Astrocyte (in vitro differentiated cells and primary cell): ENCODE data around the gene DIP2C. TPM values are rescaled to one million over a fixed set of nuclear protein-coding genes. Genes with fewer than 3 reads are reported as not detected.
"Not testable (repeated sequence)": the region's sequence is repeated elsewhere in the genome, so short reads cannot be mapped to it uniquely, and the experiment has no call there.

Source experiments
- DNase-seq: peaks from one replicate; pipeline ENCODE4 v3.0.0-alpha.2; 2010; ENCODE audit warnings: low read depth
- FAIRE-seq: peaks from 2 replicates; lab custom pipeline; 2011; peaks lifted over from hg19 to GRCh38; lab: Jason Lieb, UNC
- H2AFZ ChIP-seq: 2 replicates; pipeline ENCODE4 v1.6.0; 2012; ENCODE audit warnings: low read depth, low read length, inconsistent platforms
- H3K27ac ChIP-seq: 2 replicates; pipeline ENCODE4 v1.5.1; 2011; ENCODE audit warnings: low read depth, low read length, inconsistent platforms
- H3K27me3 ChIP-seq: 2 replicates; pipeline ENCODE4 v1.6.0; 2011; ENCODE audit warnings: low read length, inconsistent platforms; ENCODE audit not compliant: insufficient read depth
- H3K36me3 ChIP-seq: 2 replicates; pipeline ENCODE4 v1.5.1; 2011; ENCODE audit warnings: low read length, inconsistent platforms; ENCODE audit not compliant: insufficient read depth
- H3K4me1 ChIP-seq: 2 replicates; pipeline ENCODE4 v1.5.1; 2011; ENCODE audit warnings: low read length, inconsistent platforms; ENCODE audit not compliant: insufficient read depth
- H3K4me2 ChIP-seq: 2 replicates; pipeline ENCODE4 v1.6.0; 2012; ENCODE audit warnings: low read length, inconsistent platforms
- H3K4me3 ChIP-seq: 2 replicates; pipeline ENCODE4 v1.5.1; 2011; ENCODE audit warnings: low read depth, mild to moderate bottlenecking, low read length, inconsistent platforms; ENCODE audit not compliant: insufficient read depth
- H3K79me2 ChIP-seq: 2 replicates; pipeline ENCODE4 v1.6.0; 2012; ENCODE audit warnings: mild to moderate bottlenecking, low read length, inconsistent platforms; ENCODE audit not compliant: insufficient read depth
- H3K9ac ChIP-seq: 2 replicates; pipeline ENCODE4 v1.6.0; 2012; ENCODE audit warnings: mild to moderate bottlenecking, low read length, inconsistent platforms
- H3K9me3 ChIP-seq: 2 replicates; pipeline ENCODE4 v1.5.1; 2012; ENCODE audit warnings: low read depth, mild to moderate bottlenecking, low read length, inconsistent platforms; ENCODE audit not compliant: insufficient read depth
- H4K20me1 ChIP-seq: 2 replicates; pipeline ENCODE4 v1.6.0; 2012; ENCODE audit warnings: low read length, inconsistent platforms; ENCODE audit not compliant: insufficient read depth
- H3K27ac Mint-ChIP-seq: one replicate; pipeline ENCODE4 v1.8.0; 2021; ENCODE audit warnings: mild to moderate bottlenecking, mixed read lengths; ENCODE audit not compliant: unreplicated experiment
- H3K27me3 Mint-ChIP-seq: one replicate; pipeline ENCODE4 v1.8.0; 2021; ENCODE audit warnings: low read depth, mixed read lengths; ENCODE audit not compliant: unreplicated experiment
- H3K36me3 Mint-ChIP-seq: one replicate; pipeline ENCODE4 v1.8.0; 2021; ENCODE audit warnings: low read depth, mixed read lengths; ENCODE audit not compliant: unreplicated experiment
- H3K4me1 Mint-ChIP-seq: one replicate; pipeline ENCODE4 v1.8.0; 2021; ENCODE audit warnings: low read depth, mixed read lengths; ENCODE audit not compliant: unreplicated experiment
- H3K4me3 Mint-ChIP-seq: one replicate; pipeline ENCODE4 v1.8.0; 2021; ENCODE audit warnings: mild to moderate bottlenecking, moderate library complexity, mixed read lengths; ENCODE audit not compliant: unreplicated experiment
- H3K9me3 Mint-ChIP-seq: one replicate; pipeline ENCODE4 v1.8.0; 2021; ENCODE audit warnings: mild to moderate bottlenecking, mixed read lengths; ENCODE audit not compliant: unreplicated experiment
- CTCF ChIP-seq: IDR thresholded peaks from 2 replicates; pipeline ENCODE4 v1.5.1; 2011; ENCODE audit warnings: low read depth, mild to moderate bottlenecking, inconsistent platforms, low read length, moderate library complexity; ENCODE audit not compliant: insufficient read depth
- EZH2 ChIP-seq: IDR thresholded peaks from 2 replicates; pipeline ENCODE4 v1.6.1; 2012; ENCODE audit warnings: mild to moderate bottlenecking, low read length, inconsistent platforms; ENCODE audit not compliant: insufficient read depth
- total RNA-seq: library from RNA; stranded (reverse); gene quantifications from 2 replicates; pipeline ENCODE4 v1.2.1, GENCODE V29; 2021

The DIP2C gene
- total RNA-seq, 1 donor from 2014 or later = 27.3 TPM

GRCh38 chr10:349081-349480, 340.4 kb downstream of the DIP2C start:
- peaks cover 31% of the 10 kb centered on the region for H3K36me3 Mint-ChIP-seq
- Histone ChIP-seq H4K20me1 (no peaks in the 10 kb centered on the region), H3K4me2 (no peak overlapping the region), H3K4me1 (no peaks in the 10 kb centered on the region), H3K79me2 (peaks cover 3% of the 10 kb centered on the region), H3K4me3 (no peak overlapping the region), H3K36me3 (peaks cover 3% of the 10 kb centered on the region), H3K9ac (no peak overlapping the region), H3K27ac (no peak overlapping the region), H3K27me3 (no peaks in the 10 kb centered on the region), H3K9me3 (no peaks in the 10 kb centered on the region), H2AFZ (no peak overlapping the region)
- TF ChIP-seq EZH2 = no peak
- TF ChIP-seq CTCF = no peak
- H3K4me3 Mint-ChIP-seq = no peak overlapping the region
- H3K9me3 Mint-ChIP-seq = no peaks in the 10 kb centered on the region
- no peak for DNase-seq
- no peaks in the 10 kb centered on the region for H3K4me1 Mint-ChIP-seq
- H3K27ac Mint-ChIP-seq = peak overlapping the region; percentile 26
- FAIRE-seq = no peak
- no peaks in the 10 kb centered on the region for H3K27me3 Mint-ChIP-seq

- Mint-ChIP-seq H3K9me3 (no peaks in the 10 kb centered on the region), H3K27ac (no peak overlapping the region), H3K4me3 (no peak overlapping the region), H3K36me3 (peaks cover 25% of the 10 kb centered on the region), H3K27me3 (no peaks in the 10 kb centered on the region), H3K4me1 (no peaks in the 10 kb centered on the region)
- no peaks in the 10 kb centered on the region for H3K27me3 ChIP-seq
- H3K79me2 ChIP-seq = peaks cover 3% of the 10 kb centered on the region
- H2AFZ ChIP-seq = no peak overlapping the region
- H3K4me2 ChIP-seq = no peak overlapping the region
- H3K27ac ChIP-seq = no peak overlapping the region
- H3K9me3 ChIP-seq = no peaks in the 10 kb centered on the region
- peaks cover 3% of the 10 kb centered on the region for H3K36me3 ChIP-seq
- no peak overlapping the region for H3K9ac ChIP-seq
- FAIRE-seq (no peak), DNase-seq (no peak)
- no peaks in the 10 kb centered on the region for H3K4me1 ChIP-seq
- TF ChIP-seq EZH2 (no peak), CTCF (no peak)
- no peak overlapping the region for H3K4me3 ChIP-seq
- no peaks in the 10 kb centered on the region for H4K20me1 ChIP-seq
Observed at GRCh38 chr10:348456-348855, 341.0 kb downstream of the DIP2C start.

GRCh38 chr10:347774-348173, 341.7 kb downstream of the DIP2C start:
- H3K4me1 Mint-ChIP-seq, H3K4me3 ChIP-seq, H3K9me3 ChIP-seq, H3K4me1 ChIP-seq, H2AFZ ChIP-seq, H3K79me2 ChIP-seq, H3K27me3 ChIP-seq, H3K9me3 Mint-ChIP-seq, H3K27me3 Mint-ChIP-seq, DNase-seq, H3K9ac ChIP-seq, H3K4me3 Mint-ChIP-seq, H4K20me1 ChIP-seq, H3K27ac ChIP-seq, H3K4me2 ChIP-seq, H3K36me3 ChIP-seq, FAIRE-seq: not testable (repeated sequence)
- H3K27ac Mint-ChIP-seq = peak overlapping the region; percentile 34
- peaks cover 22% of the 10 kb centered on the region for H3K36me3 Mint-ChIP-seq

GRCh38 chr10:347190-347589, 342.3 kb downstream of the DIP2C start:
- H3K4me3 Mint-ChIP-seq, H3K27me3 ChIP-seq, H2AFZ ChIP-seq, H3K4me1 Mint-ChIP-seq, H3K27ac Mint-ChIP-seq, H3K9ac ChIP-seq, H3K4me1 ChIP-seq, H3K9me3 ChIP-seq, H3K79me2 ChIP-seq, FAIRE-seq, H3K27me3 Mint-ChIP-seq, H3K27ac ChIP-seq, H3K4me3 ChIP-seq, H3K9me3 Mint-ChIP-seq, H3K36me3 ChIP-seq, H4K20me1 ChIP-seq, DNase-seq, H3K4me2 ChIP-seq: not testable (repeated sequence)
- H3K36me3 Mint-ChIP-seq = peaks cover 21% of the 10 kb centered on the region
